HG03280 (cell line): ENCODE results near the gene ACVR2A.

Experiments
- ATAC-seq: cut with Tn5 transposase; IDR thresholded peaks from one replicate; pipeline ENCODE4 v1.9.1; 2021; ENCODE audit warnings: mild to moderate bottlenecking, moderate library complexity; ENCODE audit not compliant: unreplicated experiment

ACVR2A gene

DNA sequence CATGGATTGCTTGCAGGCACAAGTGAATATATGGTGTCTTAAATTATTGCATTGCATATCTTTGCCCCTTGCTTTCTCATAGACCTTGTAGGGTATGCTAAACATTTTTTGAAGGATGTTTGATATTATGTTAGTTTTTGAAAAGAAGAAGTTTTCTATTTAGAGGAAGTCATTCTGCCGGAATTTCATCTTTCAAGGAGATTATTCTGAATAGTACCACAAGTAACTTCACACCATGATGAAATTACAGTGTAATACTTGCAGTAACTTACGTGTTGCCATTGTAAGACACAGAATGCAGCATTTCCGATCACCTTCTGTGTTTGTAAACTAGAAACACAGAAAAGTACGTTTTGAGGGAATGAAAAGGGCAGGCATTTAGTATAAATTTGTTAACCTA is 71.9 kb downstream of the ACVR2A start:
- no peak for ATAC-seq

- no peak for ATAC-seq
These were observed 72.3 kb downstream of the ACVR2A start for GRCh38 chr2:147917161-147917560.

DNA sequence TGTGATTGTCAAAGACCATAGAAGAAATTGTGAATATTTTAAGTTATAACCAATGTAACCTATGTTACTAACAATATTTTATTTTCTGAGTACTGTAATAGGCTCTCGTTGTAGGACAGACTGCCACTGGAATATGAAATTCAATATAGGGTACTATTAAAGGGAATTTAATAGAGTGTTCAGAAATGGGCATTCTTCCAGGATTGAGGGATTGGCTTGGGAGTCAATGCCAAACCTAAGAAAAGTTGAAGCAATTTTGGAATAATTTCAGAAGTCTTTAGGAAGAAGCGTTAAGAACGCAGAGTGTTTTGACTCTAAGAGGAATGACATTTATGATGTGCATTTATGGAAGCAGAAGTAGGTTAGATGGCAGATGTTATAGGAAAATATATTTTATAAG is 79.0 kb downstream of the ACVR2A start:
- no peak for ATAC-seq

- ATAC-seq, result no peak
These were observed 79.8 kb downstream of the ACVR2A start for GRCh38 chr2:147924647-147925046.

DNA sequence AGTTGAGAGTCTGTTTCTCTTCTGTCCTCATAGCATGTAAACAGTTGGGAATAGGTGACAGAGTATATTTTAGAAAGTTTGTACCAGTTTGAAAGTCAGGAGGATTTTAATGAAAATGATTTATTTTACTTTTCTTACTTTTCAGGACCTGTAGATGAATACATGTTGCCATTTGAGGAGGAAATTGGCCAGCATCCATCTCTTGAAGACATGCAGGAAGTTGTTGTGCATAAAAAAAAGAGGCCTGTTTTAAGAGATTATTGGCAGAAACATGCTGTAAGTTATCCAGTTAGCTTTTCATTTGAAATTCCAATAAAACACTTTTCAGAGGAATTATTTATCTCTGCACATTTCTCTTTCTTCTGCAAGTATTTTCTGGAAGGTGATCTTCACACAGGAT is 81.1 kb downstream of the ACVR2A start:
- no peak for ATAC-seq

- no peak for ATAC-seq
These were observed 82.3 kb downstream of the ACVR2A start for GRCh38 chr2:147927053-147927588.

DNA sequence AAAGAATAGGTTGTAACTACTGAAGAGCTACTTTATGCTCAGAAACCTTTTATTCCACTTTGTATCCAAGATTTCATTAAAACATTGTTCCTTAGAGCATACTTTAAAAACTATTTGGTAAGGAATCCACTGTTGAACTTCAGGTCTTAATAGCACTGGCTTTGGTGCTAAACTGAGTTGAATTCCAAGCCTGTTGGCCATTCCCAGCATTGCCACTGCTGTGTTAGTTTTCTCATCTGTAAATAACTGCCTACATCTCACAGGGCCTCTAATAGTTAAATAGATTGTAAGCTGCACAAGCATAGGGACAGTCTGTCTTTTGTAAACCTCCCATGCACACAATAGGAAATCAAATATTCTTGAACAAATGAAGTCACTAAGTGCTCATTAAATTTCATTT is 89.1 kb downstream of the ACVR2A start:
- no peak for ATAC-seq

DNA sequence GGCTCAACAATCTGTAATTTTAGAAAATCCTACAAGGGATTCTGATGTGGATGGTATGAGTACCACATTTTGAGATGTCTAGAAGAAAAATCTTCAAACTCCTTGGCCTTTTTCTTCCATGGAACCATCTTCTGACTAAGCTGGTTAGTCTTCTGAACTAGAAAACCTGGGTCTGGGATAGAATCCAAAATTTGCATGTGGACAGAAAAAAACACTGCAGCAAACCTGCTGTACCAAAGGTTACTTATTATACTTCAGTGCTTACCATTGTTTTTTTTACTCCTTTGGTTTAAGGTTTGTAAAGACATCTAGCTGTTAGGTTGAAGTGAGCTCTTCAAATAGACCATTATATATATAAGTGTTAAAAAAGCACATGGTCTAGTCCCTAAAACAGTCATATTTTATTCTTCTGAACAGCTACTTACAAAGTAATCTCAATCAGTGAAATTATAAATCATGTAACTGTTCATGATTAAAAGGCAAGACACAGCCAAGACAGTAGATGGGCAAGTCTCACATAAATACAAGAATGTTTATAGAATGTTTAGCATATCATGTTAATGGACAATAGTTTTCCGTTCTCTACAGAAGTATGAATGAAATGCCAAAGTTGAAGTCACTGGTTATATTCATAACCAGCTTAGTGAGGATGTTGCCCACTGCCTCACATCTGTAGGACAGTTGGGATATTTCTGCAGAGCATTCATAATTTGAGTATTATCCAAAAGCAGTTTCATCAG is 90.2 kb downstream of the ACVR2A start:
- ATAC-seq, result no peak

- ATAC-seq, result no peak
These were observed 93.0 kb downstream of the ACVR2A start for GRCh38 chr2:147937744-147938349.

- ATAC-seq, result no peak
These were observed 94.5 kb downstream of the ACVR2A start for GRCh38 chr2:147939313-147939712.

DNA sequence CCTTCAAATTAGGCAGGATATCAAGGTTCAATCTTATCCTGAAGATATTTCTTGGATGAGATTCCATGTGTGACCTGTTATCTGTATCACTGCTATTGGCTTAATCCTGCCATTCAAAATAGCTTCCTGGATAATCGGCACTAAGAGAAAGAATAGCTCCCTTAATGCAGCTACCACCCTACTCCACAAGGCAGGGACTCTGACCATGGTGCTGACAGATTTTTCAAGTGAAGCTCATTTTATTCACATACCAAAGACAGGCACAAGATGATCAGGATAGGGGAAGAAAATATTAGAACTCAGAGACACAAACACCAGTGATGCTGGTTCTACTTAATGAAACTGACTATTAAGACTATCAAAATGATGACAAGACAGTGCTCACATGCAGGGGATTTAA is 100.8 kb downstream of the ACVR2A start:
- no peak for ATAC-seq

- ATAC-seq, result no peak
These were observed 107.3 kb downstream of the ACVR2A start for GRCh38 chr2:147952118-147952517.

DNA sequence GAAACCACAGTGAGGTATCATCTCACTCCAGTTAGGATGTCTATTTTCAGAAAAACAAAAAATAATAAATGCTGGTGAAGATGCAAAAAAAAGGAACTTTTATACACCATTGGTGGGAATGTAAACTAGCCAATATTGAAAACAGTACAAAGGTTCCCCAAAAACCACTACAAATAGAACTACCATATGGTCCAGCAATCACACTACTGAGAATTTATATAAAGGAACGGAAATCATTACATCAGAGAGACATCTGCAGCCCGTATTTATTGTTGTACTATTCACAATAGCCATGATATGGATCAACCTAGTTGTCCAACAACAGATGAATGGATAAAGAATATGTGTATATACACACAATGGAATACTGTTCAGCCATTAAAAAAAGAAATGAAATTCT is 123.7 kb downstream of the ACVR2A start:
- ATAC-seq, result no peak

DNA sequence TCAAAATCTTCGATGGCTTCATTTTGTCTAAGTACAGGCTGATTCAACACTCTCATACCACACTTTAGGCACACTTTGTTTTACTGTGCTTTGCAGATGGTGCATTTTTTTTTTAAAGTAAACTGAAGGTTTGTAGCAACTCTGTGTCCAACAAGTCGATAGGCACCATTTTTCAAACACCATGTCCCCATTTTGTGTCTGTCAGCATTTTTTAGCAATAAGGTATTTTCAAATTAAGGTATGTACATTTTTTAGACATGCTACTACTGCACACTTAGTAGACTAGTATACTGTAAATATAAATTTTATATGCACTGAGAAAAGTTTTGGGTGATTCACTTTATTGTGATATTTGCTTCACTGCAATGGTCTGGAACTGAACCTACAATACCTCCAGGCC is 131.3 kb downstream of the ACVR2A start:
- ATAC-seq, result no peak

GRCh38 chr2:147977679-147978078 is 132.8 kb downstream of the ACVR2A start:
- no peak for ATAC-seq
